Esophagus muscularis mucosa (tissue), 3 donors: Measurements from ENCODE around the gene STEAP4.

ENCODE experiments used
- POLR2AphosphoS5 ChIP-seq, 2 donors: sonication (generic); formaldehyde crosslinking; IDR thresholded peaks; one replicate each; pipeline ENCODE4 v1.6.1; 2017; ENCODE audit warnings: antibody characterized with exemption in 2 of 2
- TF ChIP-seq, protein P1 (sequence below), 3 experiments: fragments of 200-600 bp in 2 of 3; fragments of 450-650 bp in 1 of 3; sonication (generic) in 2 of 3; IDR thresholded peaks; one replicate each; pipeline ENCODE4 v1.5.1; 2017 to 2019; ENCODE audit warnings: antibody characterized with exemption in 3 of 3, mild to moderate bottlenecking in 2 of 3, moderate library complexity in 1 of 3

- TF ChIP-seq, protein P1, sequence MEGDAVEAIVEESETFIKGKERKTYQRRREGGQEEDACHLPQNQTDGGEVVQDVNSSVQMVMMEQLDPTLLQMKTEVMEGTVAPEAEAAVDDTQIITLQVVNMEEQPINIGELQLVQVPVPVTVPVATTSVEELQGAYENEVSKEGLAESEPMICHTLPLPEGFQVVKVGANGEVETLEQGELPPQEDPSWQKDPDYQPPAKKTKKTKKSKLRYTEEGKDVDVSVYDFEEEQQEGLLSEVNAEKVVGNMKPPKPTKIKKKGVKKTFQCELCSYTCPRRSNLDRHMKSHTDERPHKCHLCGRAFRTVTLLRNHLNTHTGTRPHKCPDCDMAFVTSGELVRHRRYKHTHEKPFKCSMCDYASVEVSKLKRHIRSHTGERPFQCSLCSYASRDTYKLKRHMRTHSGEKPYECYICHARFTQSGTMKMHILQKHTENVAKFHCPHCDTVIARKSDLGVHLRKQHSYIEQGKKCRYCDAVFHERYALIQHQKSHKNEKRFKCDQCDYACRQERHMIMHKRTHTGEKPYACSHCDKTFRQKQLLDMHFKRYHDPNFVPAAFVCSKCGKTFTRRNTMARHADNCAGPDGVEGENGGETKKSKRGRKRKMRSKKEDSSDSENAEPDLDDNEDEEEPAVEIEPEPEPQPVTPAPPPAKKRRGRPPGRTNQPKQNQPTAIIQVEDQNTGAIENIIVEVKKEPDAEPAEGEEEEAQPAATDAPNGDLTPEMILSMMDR (IDR thresholded peaks at IDR 0.05), result no peak
- TF ChIP-seq POLR2AphosphoS5 (IDR thresholded peaks at IDR 0.05), result no peak
Measured at GRCh38 chr7:88226886-88227516, 79.7 kb downstream of the STEAP4 start.
